Activated T-helper 17 cell treated with anti-CD3 and anti-CD28 coated beads, Interleukin-2, amount 50 U/mL, for 72 hours (primary cell): ENCODE measurements around the gene COL19A1. TPM values are rescaled to one million over a fixed set of nuclear protein-coding genes. Genes with fewer than 3 reads are reported as not detected.

Source experiments
- ATAC-seq: fragments of 150-1000 bp; cut with Tn5 transposase; replicated peaks from 2 replicates; pipeline ENCODE4 v1.10.0; 2021; ENCODE audit warnings: mild to moderate bottlenecking, moderate library complexity
- H3K27ac Mint-ChIP-seq: one replicate; pipeline ENCODE4 v1.8.0; 2022; ENCODE audit warnings: mixed read lengths
- H3K27me3 Mint-ChIP-seq: one replicate; pipeline ENCODE4 v1.8.0; 2022; ENCODE audit warnings: mixed read lengths
- H3K36me3 Mint-ChIP-seq: one replicate; pipeline ENCODE4 v1.8.0; 2022; ENCODE audit warnings: low read depth, mild to moderate bottlenecking, mixed read lengths
- H3K4me1 Mint-ChIP-seq: one replicate; pipeline ENCODE4 v1.8.0; 2022; ENCODE audit warnings: mixed read lengths
- H3K4me3 Mint-ChIP-seq: one replicate; pipeline ENCODE4 v1.8.0; 2022; ENCODE audit warnings: mild to moderate bottlenecking, mixed read lengths
- H3K9me3 Mint-ChIP-seq: one replicate; pipeline ENCODE4 v1.8.0; 2022; ENCODE audit warnings: mixed read lengths
- total RNA-seq, 2 donors: library from RNA; stranded (reverse); gene quantifications; one replicate each; pipeline ENCODE4 v1.2.3, GENCODE V29; 2022

The COL19A1 gene
- total RNA-seq, 2 donors from 2014 or later = 0.48 to 1.3 TPM

GRCh38 chr6:70061546-70061945 lies 195.2 kb downstream of the COL19A1 start:
- no peak overlapping the region for H3K4me3 Mint-ChIP-seq
- H3K27ac Mint-ChIP-seq = no peak overlapping the region
- no peaks in the 10 kb centered on the region for H3K9me3 Mint-ChIP-seq
- no peaks in the 10 kb centered on the region for H3K4me1 Mint-ChIP-seq
- ATAC-seq = no peak
- peaks cover 5% of the 10 kb centered on the region for H3K27me3 Mint-ChIP-seq
- no peaks in the 10 kb centered on the region for H3K36me3 Mint-ChIP-seq

DNA sequence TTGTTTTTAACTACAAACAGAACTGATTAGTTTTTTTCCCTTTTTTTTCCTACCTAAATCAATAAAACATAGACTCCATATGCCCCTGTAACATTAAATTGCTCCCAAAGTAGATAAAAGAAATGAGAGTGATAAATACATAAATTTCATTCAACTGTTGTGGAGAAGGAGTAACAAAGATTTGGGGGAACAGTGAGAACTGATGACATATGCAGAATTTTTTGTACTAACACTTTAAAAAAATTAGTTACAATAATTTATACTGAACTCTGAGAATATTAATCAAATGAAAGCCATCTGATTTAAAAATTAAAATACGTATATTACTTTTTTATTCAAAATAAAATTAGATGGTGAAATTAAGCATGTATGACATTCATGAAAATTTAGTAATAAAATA lies 195.7 kb downstream of the COL19A1 start:
- no peak overlapping the region for H3K27ac Mint-ChIP-seq
- H3K27me3 Mint-ChIP-seq = peaks cover 5% of the 10 kb centered on the region
- no peaks in the 10 kb centered on the region for H3K36me3 Mint-ChIP-seq
- no peaks in the 10 kb centered on the region for H3K4me1 Mint-ChIP-seq
- H3K9me3 Mint-ChIP-seq = no peaks in the 10 kb centered on the region
- no peak overlapping the region for H3K4me3 Mint-ChIP-seq
- ATAC-seq = no peak

DNA sequence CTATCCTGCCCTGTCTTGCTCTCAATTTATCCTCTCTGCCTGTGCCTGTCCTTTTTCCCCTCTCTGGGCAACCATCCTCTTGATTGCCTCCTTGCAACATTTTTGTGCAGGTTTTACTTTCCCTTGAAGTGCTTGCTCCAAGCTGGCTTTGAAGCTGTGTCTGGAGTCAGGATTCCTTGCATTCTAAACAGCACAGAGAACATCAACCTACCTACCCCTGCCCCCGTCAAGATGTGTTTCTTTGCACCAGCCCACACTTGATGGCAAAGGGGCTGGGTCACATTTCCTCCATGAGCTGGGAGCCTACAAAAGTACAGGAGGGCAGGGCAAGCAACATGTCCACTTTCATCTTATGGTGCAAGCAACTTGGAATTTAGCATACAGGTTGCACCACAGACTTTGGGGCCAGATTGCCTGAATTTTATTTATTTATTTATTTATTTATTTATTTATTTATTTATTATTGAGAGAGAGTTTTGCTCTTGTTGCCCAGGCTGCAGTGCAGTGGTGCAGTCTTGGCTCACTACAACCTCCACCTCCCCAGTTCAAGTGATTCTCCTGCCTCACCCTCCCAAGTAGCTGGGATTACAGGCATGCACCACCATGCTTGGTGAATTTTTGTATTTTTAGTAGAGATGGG lies 206.3 kb downstream of the COL19A1 start:
- Mint-ChIP-seq H3K27ac (no peak overlapping the region), H3K4me1 (no peaks in the 10 kb centered on the region), H3K27me3 (peaks cover 3% of the 10 kb centered on the region), H3K36me3 (no peaks in the 10 kb centered on the region), H3K9me3 (no peaks in the 10 kb centered on the region), H3K4me3 (no peak overlapping the region)
- ATAC-seq = no peak

DNA sequence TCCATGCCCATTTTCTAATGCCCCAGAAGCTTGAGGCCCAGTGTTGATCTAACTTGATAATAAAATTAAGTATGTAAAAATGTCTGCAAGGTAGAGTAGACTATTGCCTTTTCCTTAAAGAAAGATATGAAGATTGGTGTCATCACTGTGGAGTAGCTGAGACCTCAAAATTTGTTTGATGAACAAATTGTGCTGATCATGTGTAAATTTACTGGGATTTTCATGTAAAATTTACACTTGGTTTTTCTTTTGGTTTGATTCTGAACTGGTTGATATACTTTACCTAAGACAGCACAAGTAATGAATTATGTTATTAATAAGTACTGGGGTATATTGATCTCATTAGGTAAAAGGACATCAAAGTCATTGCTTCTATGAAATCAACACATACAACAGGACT lies 207.3 kb downstream of the COL19A1 start:
- H3K4me1 Mint-ChIP-seq = no peaks in the 10 kb centered on the region
- H3K27ac Mint-ChIP-seq = no peak overlapping the region
- no peak overlapping the region for H3K4me3 Mint-ChIP-seq
- peaks cover 3% of the 10 kb centered on the region for H3K27me3 Mint-ChIP-seq
- H3K9me3 Mint-ChIP-seq = no peaks in the 10 kb centered on the region
- no peaks in the 10 kb centered on the region for H3K36me3 Mint-ChIP-seq
- ATAC-seq = no peak

DNA sequence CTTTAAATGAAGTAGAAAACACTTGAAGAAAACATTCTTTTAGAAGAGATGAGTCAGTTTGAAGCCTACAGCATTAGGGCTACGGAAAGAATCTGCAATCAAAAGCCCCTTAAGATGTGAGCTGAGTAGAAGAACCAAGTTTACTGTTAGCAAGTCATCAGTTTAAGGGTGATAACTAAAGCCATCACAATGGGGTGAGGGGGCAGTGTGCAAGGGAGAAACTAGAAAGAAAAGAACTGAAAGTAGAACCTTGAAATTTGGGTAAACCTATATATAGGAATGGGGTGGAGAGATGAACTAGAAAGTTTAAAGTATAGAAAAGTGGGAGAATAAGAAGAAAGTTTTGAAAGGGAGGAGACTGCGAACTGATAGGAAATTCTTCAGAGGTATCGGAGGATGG lies 212.9 kb downstream of the COL19A1 start:
- H3K27me3 Mint-ChIP-seq = peaks cover 2% of the 10 kb centered on the region
- ATAC-seq = no peak
- H3K4me3 Mint-ChIP-seq = no peak overlapping the region
- no peak overlapping the region for H3K27ac Mint-ChIP-seq
- no peaks in the 10 kb centered on the region for H3K9me3 Mint-ChIP-seq
- no peaks in the 10 kb centered on the region for H3K4me1 Mint-ChIP-seq
- no peaks in the 10 kb centered on the region for H3K36me3 Mint-ChIP-seq

DNA sequence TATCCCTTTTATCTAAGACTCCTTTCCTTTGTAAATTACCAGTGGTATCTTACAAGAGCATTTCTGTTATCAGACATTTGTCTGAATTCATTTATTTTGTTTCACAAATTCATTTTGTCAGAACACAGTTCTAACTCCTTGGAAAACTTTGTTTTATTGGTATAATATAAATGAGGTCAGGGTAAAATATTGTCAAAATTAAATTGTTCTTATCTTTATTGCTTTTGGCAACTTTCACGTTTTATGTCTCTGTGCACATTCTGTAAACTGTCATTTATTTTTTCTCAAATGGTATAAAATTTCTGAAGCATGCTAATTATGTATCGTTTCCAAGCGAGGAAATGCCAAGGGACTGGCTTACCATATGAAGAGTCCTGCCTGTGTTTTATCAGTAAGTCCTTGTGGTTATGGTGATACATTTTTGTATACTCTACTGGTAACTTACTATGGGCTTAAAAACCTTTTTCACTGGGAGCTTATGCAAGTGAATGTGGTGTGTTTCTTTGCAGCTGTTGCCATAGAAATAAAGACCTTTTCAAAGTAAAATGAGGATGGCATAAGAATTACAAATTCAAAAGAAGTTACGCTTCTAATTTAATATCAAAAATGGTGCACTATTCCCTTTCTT lies 214.2 kb downstream of the COL19A1 start:
- Mint-ChIP-seq H3K36me3 (no peaks in the 10 kb centered on the region), H3K9me3 (no peaks in the 10 kb centered on the region), H3K4me1 (no peaks in the 10 kb centered on the region), H3K27me3 (peaks cover 6% of the 10 kb centered on the region), H3K4me3 (no peak overlapping the region), H3K27ac (no peak overlapping the region)
- ATAC-seq = no peak

GRCh38 chr6:70082830-70083229 lies 216.5 kb downstream of the COL19A1 start:
- Mint-ChIP-seq H3K27me3 (peaks cover 10% of the 10 kb centered on the region), H3K4me1 (no peaks in the 10 kb centered on the region), H3K36me3 (no peaks in the 10 kb centered on the region), H3K27ac (no peak overlapping the region), H3K9me3 (no peaks in the 10 kb centered on the region), H3K4me3 (no peak overlapping the region)
- no peak for ATAC-seq

DNA sequence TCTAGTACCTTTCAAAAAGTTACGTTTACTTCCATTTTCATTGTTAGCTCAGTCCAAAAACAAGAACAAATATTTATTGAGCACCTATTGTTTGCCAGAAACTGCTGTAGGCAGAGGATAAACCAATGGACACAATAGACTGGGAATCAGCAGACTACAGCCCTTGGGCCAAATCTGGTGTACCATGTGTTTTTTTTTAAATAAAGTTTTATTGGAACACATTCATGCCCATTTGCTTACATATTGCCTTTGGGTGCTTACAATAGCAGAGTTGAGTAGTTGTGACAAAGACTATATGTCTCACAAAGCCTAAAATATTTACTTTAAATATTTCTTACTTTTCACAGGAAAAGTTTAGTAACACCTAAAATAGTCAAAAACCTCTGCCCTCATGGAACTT lies 220.4 kb downstream of the COL19A1 start:
- Mint-ChIP-seq H3K36me3 (no peaks in the 10 kb centered on the region), H3K4me3 (no peak overlapping the region), H3K9me3 (no peaks in the 10 kb centered on the region), H3K27ac (no peak overlapping the region), H3K4me1 (no peaks in the 10 kb centered on the region), H3K27me3 (peaks cover 10% of the 10 kb centered on the region)
- ATAC-seq = no peak

- Mint-ChIP-seq H3K27ac (no peak overlapping the region), H3K27me3 (no peaks in the 10 kb centered on the region), H3K9me3 (no peaks in the 10 kb centered on the region), H3K4me3 (no peak overlapping the region), H3K36me3 (no peaks in the 10 kb centered on the region), H3K4me1 (no peaks in the 10 kb centered on the region)
- no peak for ATAC-seq
Measured at GRCh38 chr6:70094156-70094555, 227.8 kb downstream of the COL19A1 start.

DNA sequence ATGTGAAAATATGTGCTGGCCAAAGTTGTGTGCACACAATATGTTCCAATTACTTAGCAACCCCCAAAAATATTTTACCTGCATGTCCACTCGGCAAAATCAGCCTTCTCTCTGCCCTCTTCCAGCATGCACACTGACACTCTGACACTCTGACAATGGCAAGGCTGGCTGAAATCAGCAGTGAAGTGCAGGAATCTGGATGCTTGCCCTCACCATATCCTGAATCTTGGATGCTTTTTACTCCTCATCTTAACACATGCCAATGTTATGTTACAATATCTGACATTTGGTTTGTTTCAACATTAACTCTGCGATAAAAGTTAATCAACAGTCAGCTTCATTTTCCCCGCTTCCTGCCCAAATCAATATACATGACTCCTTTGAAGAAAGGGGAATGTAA lies 233.4 kb downstream of the COL19A1 start:
- Mint-ChIP-seq H3K4me1 (no peaks in the 10 kb centered on the region), H3K4me3 (no peak overlapping the region), H3K27ac (no peak overlapping the region), H3K27me3 (peaks cover 14% of the 10 kb centered on the region), H3K36me3 (no peaks in the 10 kb centered on the region), H3K9me3 (no peaks in the 10 kb centered on the region)
- no peak for ATAC-seq

- Mint-ChIP-seq H3K27ac (no peak overlapping the region), H3K4me3 (no peak overlapping the region), H3K4me1 (no peaks in the 10 kb centered on the region), H3K9me3 (no peaks in the 10 kb centered on the region), H3K36me3 (no peaks in the 10 kb centered on the region), H3K27me3 (peaks cover 23% of the 10 kb centered on the region)
- ATAC-seq = no peak
Measured at GRCh38 chr6:70103798-70104197, 237.4 kb downstream of the COL19A1 start.

DNA sequence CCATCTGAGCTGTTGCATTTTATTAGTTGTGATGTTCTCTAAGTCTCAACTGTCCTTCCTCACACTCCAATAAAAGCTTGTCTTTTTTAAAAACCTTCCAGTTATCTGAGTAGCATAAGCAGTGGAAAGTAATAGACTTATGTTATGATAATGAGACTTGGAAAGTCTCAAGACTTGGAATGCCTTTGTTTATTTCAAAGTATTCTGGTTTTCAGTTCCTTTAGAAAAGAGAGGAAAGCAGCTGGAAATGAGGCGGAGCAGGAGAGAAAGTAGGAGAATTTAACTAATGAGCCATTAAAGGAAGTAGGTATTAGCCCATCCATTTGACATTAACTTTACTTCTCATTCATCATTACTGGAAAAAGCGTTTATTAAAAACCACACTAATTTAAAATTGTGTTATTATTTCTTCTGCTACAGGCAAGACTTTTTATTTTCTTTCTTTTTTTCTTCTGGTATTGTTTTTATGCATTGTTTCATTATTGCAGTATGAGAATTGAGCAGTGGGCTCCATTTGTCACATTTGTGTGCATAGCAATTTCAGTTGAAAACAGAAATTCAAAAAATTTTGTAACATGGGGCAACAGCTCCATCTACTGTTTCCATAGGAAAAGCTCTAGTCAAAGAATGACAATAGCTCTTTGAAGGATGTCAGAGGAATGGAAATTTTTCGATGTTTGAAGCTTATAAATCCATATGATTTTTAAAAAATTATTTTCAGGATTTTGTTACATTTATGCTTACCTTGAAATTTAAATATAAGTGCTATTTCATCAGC lies 241.7 kb downstream of the COL19A1 start:
- no peaks in the 10 kb centered on the region for H3K9me3 Mint-ChIP-seq

GRCh38 chr6:70110126-70111022 lies 244.0 kb downstream of the COL19A1 start:
- Mint-ChIP-seq H3K27me3 (peaks cover 18% of the 10 kb centered on the region), H3K27ac (no peak overlapping the region), H3K4me3 (no peak overlapping the region), H3K9me3 (no peaks in the 10 kb centered on the region), H3K36me3 (no peaks in the 10 kb centered on the region), H3K4me1 (no peaks in the 10 kb centered on the region)
- ATAC-seq = no peak

More for the DNA sequence above, 241.7 kb downstream of the COL19A1 start:
- Mint-ChIP-seq H3K27ac (no peak overlapping the region), H3K36me3 (no peaks in the 10 kb centered on the region), H3K27me3 (peaks cover 20% of the 10 kb centered on the region), H3K4me3 (no peak overlapping the region), H3K4me1 (no peaks in the 10 kb centered on the region)
- no peak for ATAC-seq

GRCh38 chr6:70111737-70112136 lies 245.4 kb downstream of the COL19A1 start:
- Mint-ChIP-seq H3K9me3 (no peaks in the 10 kb centered on the region), H3K27me3 (peaks cover 18% of the 10 kb centered on the region), H3K36me3 (no peaks in the 10 kb centered on the region), H3K4me1 (no peaks in the 10 kb centered on the region), H3K4me3 (no peak overlapping the region), H3K27ac (no peak overlapping the region)
- ATAC-seq = no peak
